Thoracic aorta (tissue), 2 donors: ENCODE results near the gene TRAF6. TPM values are rescaled to one million over a fixed set of nuclear protein-coding genes. Genes with fewer than 3 reads are reported as not detected.

Experiments used
- ATAC-seq: fragments of 150-250 bp; one replicate; pipeline ENCODE4 v1.8.0; 2017; ENCODE audit warnings: low read depth; ENCODE audit not compliant: insufficient number of reproducible peaks, low FRiP score
- DNase-seq: peaks from one replicate; pipeline ENCODE4 v3.0.0-alpha.2; 2020; ENCODE audit warnings: low spot score
- H3K27ac ChIP-seq, 2 donors: fragments of 200-600 bp; sonication (generic); 1 replicate in 1 of 2; 2 replicates in 1 of 2; pipeline ENCODE4 v1.5.1; 2016; ENCODE audit warnings: mild to moderate bottlenecking in 2 of 2, moderate library complexity in 2 of 2
- H3K27me3 ChIP-seq: fragments of 200-600 bp; sonication (generic); replicated peaks from 2 replicates; pipeline ENCODE4 v1.6.0; 2016; ENCODE audit warnings: mild to moderate bottlenecking; ENCODE audit not compliant: insufficient read depth
- H3K36me3 ChIP-seq: fragments of 200-600 bp; sonication (generic); one replicate; pipeline ENCODE4 v1.5.1; 2016
- H3K4me1 ChIP-seq, 2 donors: fragments of 200-600 bp; sonication (generic); 1 replicate in 1 of 2; 2 replicates in 1 of 2; pipeline versions ENCODE4 v1.5.1 to v1.6.0; 2016; ENCODE audit warnings: low read depth in 2 of 2, mild to moderate bottlenecking in 1 of 2; ENCODE audit not compliant: control insufficient read depth in 1 of 2
- H3K4me3 ChIP-seq: fragments of 200-600 bp; sonication (generic); 2 replicates; pipeline ENCODE4 v1.5.1; 2016; ENCODE audit warnings: mild to moderate bottlenecking
- H3K9me3 ChIP-seq: fragments of 200-600 bp; sonication (generic); 2 replicates; pipeline ENCODE4 v1.5.1; 2016
- CTCF ChIP-seq: fragments of 200-600 bp; sonication (generic); IDR thresholded peaks from one replicate; pipeline ENCODE4 v1.5.1; 2019; ENCODE audit warnings: antibody characterized with exemption
- total RNA-seq, 2 donors: library from RNA; depleted of rRNA; stranded (reverse); fragments of >200 nt; gene quantifications; one replicate each; pipeline versions ENCODE4 v1.1.0 to v1.2.3, GENCODE V29; 2016

TRAF6 gene
- total RNA-seq, 2 donors from 2014 or later: 18.0 to 18.3 TPM

DNA sequence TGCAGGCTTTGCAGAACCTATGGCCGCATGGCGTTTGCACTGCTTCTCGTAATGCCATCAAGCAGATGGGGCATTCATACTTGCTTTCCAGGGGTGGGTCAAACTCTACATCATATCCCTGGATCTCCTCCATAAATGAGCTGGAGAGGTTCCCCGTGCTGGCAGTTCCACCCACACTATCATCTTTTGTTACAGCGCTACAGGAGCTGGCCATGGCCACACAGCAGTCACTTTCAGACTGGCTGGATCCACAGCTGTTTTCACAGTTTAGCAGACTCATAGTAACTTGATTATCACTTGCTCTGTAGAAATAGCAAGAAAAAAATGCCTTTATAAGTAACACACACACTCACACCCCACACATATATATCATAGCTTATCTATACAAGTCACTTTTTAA, 8.8 kb downstream of the TRAF6 start:
- DNase-seq (no peak), ATAC-seq (no peak)
- peaks cover 28 to 42% of the 10 kb centered on the region in 2 donors for H3K4me1 ChIP-seq
- H3K36me3 ChIP-seq: peaks cover 8% of the 10 kb centered on the region
- no peaks in the 10 kb centered on the region for H3K27me3 ChIP-seq
- peak overlapping the region in 1 of 2 donors; percentile 77 for H3K27ac ChIP-seq
- TF ChIP-seq CTCF: no peak
- no peak overlapping the region for H3K4me3 ChIP-seq
- no peaks in the 10 kb centered on the region for H3K9me3 ChIP-seq

- H3K27ac ChIP-seq: peak overlapping the region; percentile 6 to 77
- DNase-seq (peak; percentile 21), ATAC-seq (peak; percentile 99)
- TF ChIP-seq CTCF: no peak
- H3K27me3 ChIP-seq: no peaks in the 10 kb centered on the region
- no peak overlapping the region for H3K4me3 ChIP-seq
- H3K9me3 ChIP-seq: no peaks in the 10 kb centered on the region
- H3K4me1 ChIP-seq: peaks cover 26 to 42% of the 10 kb centered on the region in 2 donors
- H3K36me3 ChIP-seq: peaks cover 10% of the 10 kb centered on the region
Observed at GRCh38 chr11:36500315-36500721, 9.8 kb downstream of the TRAF6 start.

DNA sequence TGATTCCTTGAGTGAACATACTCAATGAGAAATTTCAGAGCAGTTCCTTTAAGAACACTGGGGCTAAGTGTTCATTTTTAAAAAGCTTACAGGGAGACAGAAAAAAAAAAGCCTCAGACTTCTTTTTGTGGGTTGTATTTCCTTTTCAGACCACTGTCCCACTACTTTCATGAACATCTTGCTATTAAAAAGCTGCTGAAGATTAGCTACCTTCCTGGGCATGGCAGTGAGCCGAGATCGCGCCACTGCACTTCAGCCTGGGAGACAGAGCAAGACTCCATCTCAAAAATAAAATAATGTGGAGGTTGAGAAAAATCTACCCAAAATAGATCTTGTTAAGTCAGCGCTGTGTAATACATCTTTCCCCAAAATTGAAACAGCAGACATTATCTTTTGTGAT, 10.8 kb downstream of the TRAF6 start:
- no peak for DNase-seq

DNA sequence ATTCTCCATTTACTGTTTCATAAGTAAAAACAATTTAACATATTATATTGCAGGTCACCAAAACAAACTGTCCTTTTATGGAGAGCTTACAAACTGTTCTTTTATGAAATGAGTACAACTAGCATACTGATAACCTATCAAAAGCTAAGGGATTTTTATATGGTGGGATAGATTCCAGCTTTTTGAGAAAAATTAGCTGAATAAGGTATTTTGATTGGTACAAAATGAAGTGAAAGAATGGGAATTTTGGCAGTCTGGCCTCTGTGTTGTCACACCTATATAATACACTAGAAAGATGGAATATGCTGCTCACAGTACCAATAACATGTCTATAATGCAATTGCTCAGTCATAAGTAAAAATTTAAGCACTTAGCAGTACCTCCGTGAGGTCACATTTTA, 11.4 kb downstream of the TRAF6 start:
- no peaks in the 10 kb centered on the region for H3K27me3 ChIP-seq
- peaks cover 10% of the 10 kb centered on the region for H3K36me3 ChIP-seq
- no peak overlapping the region for H3K4me3 ChIP-seq
- H3K9me3 ChIP-seq: no peaks in the 10 kb centered on the region
- H3K27ac ChIP-seq: no peak overlapping the region
- no peak for TF ChIP-seq CTCF
- H3K4me1 ChIP-seq: peaks cover 26 to 42% of the 10 kb centered on the region in 2 donors
- DNase-seq (no peak), ATAC-seq (no peak)

More for the DNA sequence above, 10.8 kb downstream of the TRAF6 start:
- Histone ChIP-seq H3K27me3 (no peaks in the 10 kb centered on the region), H3K4me3 (no peak overlapping the region), H3K27ac (no peak overlapping the region), H3K36me3 (peaks cover 10% of the 10 kb centered on the region), H3K4me1 (peaks cover 26 to 42% of the 10 kb centered on the region in 2 donors), H3K9me3 (no peaks in the 10 kb centered on the region)
- TF ChIP-seq CTCF: no peak
- ATAC-seq: no peak

DNA sequence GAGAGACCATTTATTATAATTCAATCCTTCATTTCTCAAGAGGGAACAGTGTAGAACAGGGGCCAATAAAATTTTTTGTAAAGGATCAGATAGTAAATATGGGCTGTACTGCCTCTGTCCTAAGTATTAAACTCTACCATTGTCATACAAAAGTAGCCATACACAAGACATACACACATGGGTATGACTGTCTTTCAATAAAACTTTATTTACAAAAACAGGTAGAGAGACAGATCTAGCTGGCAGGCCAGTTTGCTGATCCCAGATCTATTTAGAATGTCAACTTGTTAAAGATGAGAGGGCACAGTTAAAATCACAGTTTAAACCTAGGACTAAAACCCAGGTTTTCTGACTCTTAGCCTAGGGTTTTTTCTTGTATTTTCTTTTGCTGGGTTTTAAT, 16.7 kb downstream of the TRAF6 start:
- no peak for DNase-seq
- H3K4me3 ChIP-seq: no peak overlapping the region
- no peak for TF ChIP-seq CTCF
- H3K36me3 ChIP-seq: peaks cover 30% of the 10 kb centered on the region
- H3K4me1 ChIP-seq: peaks cover 0 to 2% of the 10 kb centered on the region in 2 donors
- no peaks in the 10 kb centered on the region for H3K9me3 ChIP-seq
- no peak overlapping the region for H3K27ac ChIP-seq
- H3K27me3 ChIP-seq: no peaks in the 10 kb centered on the region
- no peak for ATAC-seq
